Peyer's patch (tissue), 4 donors: ENCODE results near the gene CCL26. TPM values are rescaled to one million over a fixed set of nuclear protein-coding genes. Genes with fewer than 3 reads are reported as not detected.

Experiments
- DNase-seq, 3 donors: peaks; one replicate each; pipeline ENCODE4 v3.0.0-alpha.2; 2017 to 2019
- H3K27ac ChIP-seq, 4 donors: fragments of 200-600 bp; sonication (generic); one replicate each; pipeline ENCODE4 v1.5.1; 2016 to 2019
- H3K27me3 ChIP-seq, 2 donors: fragments of 200-600 bp; sonication (generic); one replicate each; pipeline ENCODE4 v1.5.1; 2019
- H3K36me3 ChIP-seq, 3 donors: fragments of 200-600 bp; sonication (generic); one replicate each; pipeline ENCODE4 v1.5.1; 2016 to 2019
- H3K4me1 ChIP-seq, 4 donors: fragments of 200-600 bp; sonication (generic); one replicate each; pipeline ENCODE4 v1.5.1; 2016 to 2019
- H3K4me3 ChIP-seq, 4 donors: fragments of 200-600 bp; sonication (generic); 1 replicate in 3 of 4; 2 replicates in 1 of 4; pipeline ENCODE4 v1.5.1; 2016 to 2019; ENCODE audit warnings: mild to moderate bottlenecking in 1 of 4
- H3K9me3 ChIP-seq, 4 donors: fragments of 200-600 bp; sonication (generic); one replicate each; pipeline ENCODE4 v1.5.1; 2016 to 2019; ENCODE audit warnings: mild to moderate bottlenecking in 1 of 4
- CTCF ChIP-seq, 6 experiments: fragments of 450-650 bp in 4 of 6; fragments of 200-600 bp in 2 of 6; sonication (generic) in 1 of 6; IDR thresholded peaks; one replicate each; pipeline ENCODE4 v1.5.1; 2017 to 2019; ENCODE audit warnings: antibody characterized with exemption in 6 of 6, mild to moderate bottlenecking in 3 of 6, moderate library complexity in 1 of 6
- POLR2A ChIP-seq, 2 donors: fragments of 450-650 bp; IDR thresholded peaks; one replicate each; pipeline ENCODE4 v1.5.1; 2017; ENCODE audit warnings: antibody characterized with exemption in 2 of 2, mild to moderate bottlenecking in 2 of 2, moderate library complexity in 2 of 2
- total RNA-seq, 4 donors: library from RNA; depleted of rRNA; stranded (reverse); fragments of >200 nt; gene quantifications; one replicate each; pipeline ENCODE4 v1.1.0, GENCODE V29; 2016

The CCL26 gene
- total RNA-seq, 4 donors from 2014 or later, result not detected

GRCh38 chr7:75815418-75816064 lies 43.5 kb upstream of the CCL26 start:
- DNase-seq, result no peak

GRCh38 chr7:75814407-75814947 lies 42.5 kb upstream of the CCL26 start:
- no peaks in the 10 kb centered on the region for H3K27me3 ChIP-seq
- H3K27ac ChIP-seq, result no peak overlapping the region
- no peak for DNase-seq
- H3K4me3 ChIP-seq, result no peak overlapping the region
- TF ChIP-seq POLR2A (IDR thresholded peaks at IDR 0.05), result no peak
- no peak for TF ChIP-seq CTCF (IDR thresholded peaks at IDR 0.05)
- no peaks in the 10 kb centered on the region for H3K4me1 ChIP-seq
- no peaks in the 10 kb centered on the region for H3K9me3 ChIP-seq
- H3K36me3 ChIP-seq, result no peaks in the 10 kb centered on the region

More at GRCh38 chr7:75815418-75816064, 43.5 kb upstream of the CCL26 start:
- Histone ChIP-seq H3K4me1 (no peaks in the 10 kb centered on the region), H3K27me3 (no peaks in the 10 kb centered on the region), H3K27ac (no peak overlapping the region), H3K36me3 (no peaks in the 10 kb centered on the region), H3K9me3 (no peaks in the 10 kb centered on the region), H3K4me3 (no peak overlapping the region)
- no peak for TF ChIP-seq POLR2A (IDR thresholded peaks at IDR 0.05)
- no peak for TF ChIP-seq CTCF (IDR thresholded peaks at IDR 0.05)

GRCh38 chr7:75813781-75814236 lies 41.8 kb upstream of the CCL26 start, which contains the start of gene CCL24:
Gene CCL24 (minus strand): TSS chr7:75813806. CDS start chr7:75813715, 91 bp downstream.
- H3K36me3 ChIP-seq, result no peaks in the 10 kb centered on the region
- H3K4me3 ChIP-seq, result no peak within 1 kb of the TSS
- no peaks in the 10 kb centered on the region for H3K9me3 ChIP-seq
- H3K4me1 ChIP-seq, result no peaks in the 10 kb centered on the region
- no peaks in the 10 kb centered on the region for H3K27me3 ChIP-seq
- H3K27ac ChIP-seq, result no peak within 1 kb of the TSS
- TF ChIP-seq POLR2A (IDR thresholded peaks at IDR 0.05) (no peak), CTCF (IDR thresholded peaks at IDR 0.05) (no peak)
- DNase-seq, result no peak

- H3K4me1 ChIP-seq, result no peaks in the 10 kb centered on the region
- TF ChIP-seq CTCF (IDR thresholded peaks at IDR 0.05) (no peak), POLR2A (IDR thresholded peaks at IDR 0.05) (no peak)
- no peak overlapping the region for H3K27ac ChIP-seq
- no peak overlapping the region for H3K4me3 ChIP-seq
- H3K36me3 ChIP-seq, result no peaks in the 10 kb centered on the region
- H3K27me3 ChIP-seq, result no peaks in the 10 kb centered on the region
- DNase-seq, result no peak
- H3K9me3 ChIP-seq, result no peaks in the 10 kb centered on the region
Observed at GRCh38 chr7:75813084-75813483, 41.1 kb upstream of the CCL26 start.

- Histone ChIP-seq H3K4me1 (no peaks in the 10 kb centered on the region), H3K4me3 (no peak overlapping the region)
- no peak for DNase-seq
Observed at GRCh38 chr7:75811894-75812678, 40.1 kb upstream of the CCL26 start.

More at GRCh38 chr7:75811894-75812678, 40.1 kb upstream of the CCL26 start:
- H3K9me3 ChIP-seq, result peaks cover 0 to 6% (median under 1%) of the 10 kb centered on the region in 4 donors
- H3K27me3 ChIP-seq, result no peaks in the 10 kb centered on the region
- no peaks in the 10 kb centered on the region for H3K36me3 ChIP-seq
- TF ChIP-seq POLR2A (IDR thresholded peaks at IDR 0.05), result no peak
- TF ChIP-seq CTCF (IDR thresholded peaks at IDR 0.05), result no peak
- no peak overlapping the region for H3K27ac ChIP-seq
